ENCODE data around the gene PRKACA. TPM values are rescaled to one million over a fixed set of nuclear protein-coding genes. Genes with fewer than 3 reads are reported as not detected.

PRKACA gene
- total RNA-seq, 1 donor from 2014 or later = 28.0 TPM

DNA sequence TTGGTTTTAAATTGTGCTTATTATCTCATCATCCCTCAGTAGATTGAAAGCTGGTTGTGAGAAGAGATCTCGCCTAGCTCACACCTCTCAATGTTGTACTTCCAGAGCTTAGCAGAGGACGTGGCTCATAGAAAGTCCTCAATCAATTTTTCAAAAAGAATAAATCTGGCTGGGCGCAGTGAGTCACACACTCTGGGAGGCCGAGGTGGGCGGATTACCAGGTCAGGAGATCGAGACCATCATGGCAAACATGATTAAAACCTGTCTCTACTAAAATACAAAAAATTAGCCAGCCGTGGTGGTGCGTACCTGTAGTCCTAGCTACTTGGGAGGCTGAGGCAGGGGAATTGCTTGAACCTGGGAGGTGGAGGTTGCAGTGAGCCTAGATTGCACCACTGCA lies 23.5 kb upstream of the PRKACA start:
- H3K4me1 ChIP-seq = peaks cover 10% of the 10 kb centered on the region
- TF ChIP-seq, protein P1, sequence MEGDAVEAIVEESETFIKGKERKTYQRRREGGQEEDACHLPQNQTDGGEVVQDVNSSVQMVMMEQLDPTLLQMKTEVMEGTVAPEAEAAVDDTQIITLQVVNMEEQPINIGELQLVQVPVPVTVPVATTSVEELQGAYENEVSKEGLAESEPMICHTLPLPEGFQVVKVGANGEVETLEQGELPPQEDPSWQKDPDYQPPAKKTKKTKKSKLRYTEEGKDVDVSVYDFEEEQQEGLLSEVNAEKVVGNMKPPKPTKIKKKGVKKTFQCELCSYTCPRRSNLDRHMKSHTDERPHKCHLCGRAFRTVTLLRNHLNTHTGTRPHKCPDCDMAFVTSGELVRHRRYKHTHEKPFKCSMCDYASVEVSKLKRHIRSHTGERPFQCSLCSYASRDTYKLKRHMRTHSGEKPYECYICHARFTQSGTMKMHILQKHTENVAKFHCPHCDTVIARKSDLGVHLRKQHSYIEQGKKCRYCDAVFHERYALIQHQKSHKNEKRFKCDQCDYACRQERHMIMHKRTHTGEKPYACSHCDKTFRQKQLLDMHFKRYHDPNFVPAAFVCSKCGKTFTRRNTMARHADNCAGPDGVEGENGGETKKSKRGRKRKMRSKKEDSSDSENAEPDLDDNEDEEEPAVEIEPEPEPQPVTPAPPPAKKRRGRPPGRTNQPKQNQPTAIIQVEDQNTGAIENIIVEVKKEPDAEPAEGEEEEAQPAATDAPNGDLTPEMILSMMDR (IDR thresholded peaks at IDR 0.05) = no peak
- TF ChIP-seq POLR2AphosphoS5 (IDR thresholded peaks at IDR 0.05; ENCODE audit: insufficient read depth in 1 of 2, low read depth in 1 of 2) = no peak
- TF ChIP-seq POLR2A (IDR thresholded peaks at IDR 0.05) = no peak
- no peak for DNase-seq (ENCODE audit: extremely low spot score in 2 of 2)
- intact Hi-C loops (cut with DNase I) = loop anchor here (10.0 kb wide), 1 partner anchor 334 kb away; the partner anchor contains the start of gene PTGER1
- no peaks in the 10 kb centered on the region for H3K9me3 ChIP-seq
- no peak overlapping the region for H3K4me3 ChIP-seq
- no peak overlapping the region for H3K27ac ChIP-seq
- no peaks in the 10 kb centered on the region for H3K27me3 ChIP-seq
- H3K36me3 ChIP-seq = no peaks in the 10 kb centered on the region

DNA sequence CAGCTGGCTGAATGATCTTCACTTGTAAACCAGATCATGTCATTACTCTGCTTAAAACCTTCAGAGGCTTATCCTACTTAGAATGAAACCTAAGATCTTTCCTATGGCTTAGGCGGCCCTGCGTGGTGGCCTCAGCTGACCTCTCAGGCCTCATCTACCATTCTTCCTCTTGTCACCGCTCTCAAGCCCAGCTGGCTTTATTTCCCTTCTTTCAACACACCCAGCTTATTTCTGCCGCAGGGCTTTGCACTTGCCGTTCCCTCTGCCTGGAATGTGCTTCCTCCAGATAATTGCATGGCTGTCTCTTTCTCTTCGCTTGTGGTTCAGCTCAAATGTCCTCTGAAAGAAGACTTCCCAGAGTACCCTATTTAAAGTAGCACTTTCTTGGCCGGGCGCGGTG lies 22.4 kb upstream of the PRKACA start:
- intact Hi-C loops (cut with DNase I) = loop anchor here (5.0 to 10.0 kb wide), 2 partner anchors 68 to 335 kb away; partner anchors contain the start of genes MISP3 and PTGER1

DNA sequence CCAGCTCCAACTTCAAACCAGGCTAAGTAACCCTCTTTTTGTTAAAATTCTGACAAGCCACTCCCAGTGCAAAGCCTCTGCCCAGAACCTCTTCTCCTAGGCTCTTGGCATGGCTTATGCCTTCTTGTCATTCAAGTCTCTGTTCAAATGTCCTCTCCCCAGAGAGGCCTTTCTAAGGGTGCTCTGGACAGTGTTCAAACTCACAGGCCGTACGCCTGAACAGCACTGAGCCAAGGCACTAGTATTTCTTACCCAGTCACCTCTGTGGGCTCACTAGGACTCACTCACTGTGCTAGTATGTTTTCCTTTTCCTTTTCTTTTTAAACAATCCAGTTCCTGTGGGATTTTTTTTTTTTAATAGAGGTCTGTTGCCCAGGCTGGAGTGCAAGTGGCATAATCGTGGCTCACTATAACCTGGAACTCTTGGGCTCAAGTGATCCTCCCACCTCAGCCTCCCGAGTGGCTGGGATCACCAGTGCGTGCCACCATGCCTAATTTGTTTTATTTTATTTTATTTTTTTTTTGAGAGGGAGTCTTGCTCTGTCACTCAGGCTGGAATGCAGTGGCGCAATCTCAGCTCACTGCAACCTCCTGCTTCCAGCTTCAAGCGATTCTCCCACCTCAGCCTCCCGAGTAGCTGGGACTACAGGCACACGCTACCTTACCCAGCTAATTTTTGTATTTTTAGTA lies 21.2 kb upstream of the PRKACA start:
- H3K4me3 ChIP-seq = no peak overlapping the region
- H3K9me3 ChIP-seq = no peaks in the 10 kb centered on the region
- intact Hi-C loops (cut with DNase I) = loop anchor here (5.0 kb wide), 1 partner anchor 66 kb away; the partner anchor contains the start of gene MISP3
- peaks cover 18% of the 10 kb centered on the region for H3K4me1 ChIP-seq
- no peak for DNase-seq (ENCODE audit: extremely low spot score in 2 of 2)
- H3K27ac ChIP-seq = no peak overlapping the region
- TF ChIP-seq, protein P1 (IDR thresholded peaks at IDR 0.05) = no peak
- TF ChIP-seq POLR2AphosphoS5 (IDR thresholded peaks at IDR 0.05; ENCODE audit: insufficient read depth in 1 of 2, low read depth in 1 of 2) (no peak), POLR2A (IDR thresholded peaks at IDR 0.05) (no peak)
- H3K27me3 ChIP-seq = no peaks in the 10 kb centered on the region
- H3K36me3 ChIP-seq = no peaks in the 10 kb centered on the region

More for the DNA sequence above, 22.4 kb upstream of the PRKACA start:
- no peaks in the 10 kb centered on the region for H3K36me3 ChIP-seq
- H3K4me3 ChIP-seq = no peak overlapping the region
- H3K9me3 ChIP-seq = no peaks in the 10 kb centered on the region
- no peak overlapping the region for H3K27ac ChIP-seq
- H3K4me1 ChIP-seq = peaks cover 18% of the 10 kb centered on the region
- no peaks in the 10 kb centered on the region for H3K27me3 ChIP-seq
- TF ChIP-seq, protein P1 (IDR thresholded peaks at IDR 0.05) = no peak
- TF ChIP-seq POLR2A (IDR thresholded peaks at IDR 0.05) (no peak), POLR2AphosphoS5 (IDR thresholded peaks at IDR 0.05; ENCODE audit: insufficient read depth in 1 of 2, low read depth in 1 of 2) (no peak)
- no peak for DNase-seq (ENCODE audit: extremely low spot score in 2 of 2)

DNA sequence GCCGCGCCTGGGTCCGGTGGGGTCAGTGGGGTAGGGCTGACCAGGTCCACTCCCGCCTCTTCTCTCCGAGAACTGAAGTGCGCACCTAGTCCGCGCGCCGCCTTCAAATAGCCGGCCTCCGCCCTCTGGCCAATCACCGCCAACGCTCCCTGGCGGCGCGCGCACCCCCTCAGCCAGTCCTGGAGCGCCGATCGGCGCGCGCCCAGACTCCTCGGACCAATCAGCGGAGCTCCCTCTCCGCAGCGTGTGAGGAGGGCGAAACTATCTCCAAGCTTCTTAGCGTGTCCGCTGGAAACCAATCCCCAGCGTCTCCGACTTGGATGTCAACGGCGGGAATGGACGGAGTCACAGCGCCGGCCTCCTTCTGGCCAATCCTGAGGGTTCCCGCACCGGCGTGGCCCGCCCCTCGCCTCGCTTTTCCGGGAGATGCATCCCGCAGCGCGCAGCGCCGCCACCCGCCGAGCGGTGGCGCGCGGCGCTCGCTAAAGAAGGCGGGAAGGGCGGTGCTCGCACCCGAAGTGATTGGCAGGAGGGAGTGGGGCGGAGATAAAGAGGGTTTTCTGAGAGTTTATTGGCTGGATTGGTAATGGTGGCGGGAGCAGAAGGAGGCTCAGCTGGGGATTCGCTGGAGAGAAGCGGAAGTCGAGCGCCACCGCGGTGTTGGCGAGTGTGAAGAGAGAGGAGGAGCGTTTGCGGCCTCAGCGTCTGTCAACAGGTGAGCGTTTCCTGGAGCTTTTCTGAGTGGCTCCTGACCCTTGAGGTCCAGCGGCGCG lies 19.1 kb upstream of the PRKACA start, which contains the start of gene ASF1B:
Gene ASF1B (minus strand): TSS at position 81 of the 773 bp plus-strand sequence. CDS start 133 bp downstream, outside the sequence.
- intact Hi-C loops (cut with DNase I) = loop anchor here (5.0 kb wide), 1 partner anchor 64 kb away; the partner anchor contains the start of gene MISP3
- peak; percentile 99 to 100 for DNase-seq (ENCODE audit: extremely low spot score in 2 of 2)
- no peaks in the 10 kb centered on the region for H3K27me3 ChIP-seq
- H3K27ac ChIP-seq = peak within 1 kb of the TSS; percentile 93
- H3K36me3 ChIP-seq = no peaks in the 10 kb centered on the region
- peaks cover 18% of the 10 kb centered on the region for H3K4me1 ChIP-seq
- H3K9me3 ChIP-seq = no peaks in the 10 kb centered on the region
- TF ChIP-seq POLR2AphosphoS5 (IDR thresholded peaks at IDR 0.05; ENCODE audit: insufficient read depth in 1 of 2, low read depth in 1 of 2) (peak; percentile 85 to 86), POLR2A (IDR thresholded peaks at IDR 0.05) (peak in 1 of 2 donors; percentile 49)
- TF ChIP-seq, protein P1 (IDR thresholded peaks at IDR 0.05) = peak; percentile 74 to 95 (median 79)
- peak within 1 kb of the TSS; percentile 81 to 93 for H3K4me3 ChIP-seq

All from vagina (tissue), 2 donors.